Suppressor macrophage treated with lipopolysaccharide for 1 hour (primary cell): ENCODE results near the gene SUV39H2.
"Not testable (repeated sequence)": the region's sequence is repeated elsewhere in the genome, so short reads cannot be mapped to it uniquely, and the experiment has no call there.

Experiments
- DNase-seq, 3 donors: peaks; one replicate each; pipeline ENCODE4 v3.0.0-alpha.2; 2020 to 2022

SUV39H2 gene

GRCh38 chr10:14875941-14876340 is 2.7 kb upstream of the SUV39H2 start:
- peak in 2 of 3 donors; percentile 23 to 26 for DNase-seq

- no peak for DNase-seq
Measured at GRCh38 chr10:14876764-14877163, 1.9 kb upstream of the SUV39H2 start.

GRCh38 chr10:14879124-14879927 is 660 bp downstream of the SUV39H2 start:
- peak; percentile 31 to 67 (median 36) for DNase-seq

- DNase-seq = no peak
Measured at GRCh38 chr10:14879928-14880193, 1.2 kb downstream of the SUV39H2 start.

GRCh38 chr10:14880229-14880628 is 1.6 kb downstream of the SUV39H2 start:
- no peak for DNase-seq

- peak in 2 of 3 donors; percentile 39 to 43 for DNase-seq
Measured at GRCh38 chr10:14884082-14884481, 5.4 kb downstream of the SUV39H2 start.

- DNase-seq = peak in 1 of 3 donors; percentile 4
Measured at GRCh38 chr10:14889318-14889717, 10.7 kb downstream of the SUV39H2 start.

- no peak for DNase-seq
Measured at GRCh38 chr10:14891151-14891550, 12.5 kb downstream of the SUV39H2 start.

GRCh38 chr10:14904316-14904732 is 25.7 kb downstream of the SUV39H2 start:
- peak; percentile 53 to 58 (median 54) for DNase-seq

- no peak for DNase-seq
Measured at GRCh38 chr10:14904864-14905263, 26.2 kb downstream of the SUV39H2 start.

- DNase-seq = no peak
Measured at GRCh38 chr10:14905890-14906289, 27.2 kb downstream of the SUV39H2 start.

GRCh38 chr10:14906765-14907164 is 28.1 kb downstream of the SUV39H2 start:
- no peak for DNase-seq

- DNase-seq = not testable (repeated sequence)
Measured at GRCh38 chr10:14907591-14907990, 28.9 kb downstream of the SUV39H2 start.

GRCh38 chr10:14909101-14909500 is 30.4 kb downstream of the SUV39H2 start:
- no peak for DNase-seq

- no peak for DNase-seq
Measured at GRCh38 chr10:14910953-14911352, 32.3 kb downstream of the SUV39H2 start.

GRCh38 chr10:14911801-14912200 is 33.1 kb downstream of the SUV39H2 start:
- DNase-seq = no peak

- DNase-seq = no peak
Measured at GRCh38 chr10:14916600-14916999, 37.9 kb downstream of the SUV39H2 start.

- DNase-seq = no peak
Measured at GRCh38 chr10:14917827-14918226, 39.2 kb downstream of the SUV39H2 start.

- DNase-seq = no peak
Measured at GRCh38 chr10:14918964-14919363, 40.3 kb downstream of the SUV39H2 start.

GRCh38 chr10:14924013-14924412 is 45.3 kb downstream of the SUV39H2 start:
- no peak for DNase-seq

GRCh38 chr10:14925268-14925667 is 46.6 kb downstream of the SUV39H2 start:
- DNase-seq = no peak

GRCh38 chr10:14926061-14926470 is 47.4 kb downstream of the SUV39H2 start:
- no peak for DNase-seq

- DNase-seq = no peak
Measured at GRCh38 chr10:14926722-14927416, 48.2 kb downstream of the SUV39H2 start.

GRCh38 chr10:14930610-14931009 is 51.9 kb downstream of the SUV39H2 start:
- no peak for DNase-seq

GRCh38 chr10:14936584-14936983 is 57.9 kb downstream of the SUV39H2 start:
- no peak for DNase-seq
